DND-41 (cell line): ENCODE data around the gene SEMA3E.

ENCODE experiments used
- ATAC-seq: fragments of 200-7000 bp; cut with Tn5 transposase; 3 replicates; pipeline ENCODE4 v1.9.1; 2021; ENCODE audit warnings: low read depth; ENCODE audit not compliant: insufficient read depth
- DNase-seq: peaks from one replicate; pipeline ENCODE4 v3.0.0-alpha.2; 2020
- H2AFZ ChIP-seq: 2 replicates; pipeline ENCODE4 v1.6.0; 2012; ENCODE audit warnings: low read depth, low read length
- H3K27ac ChIP-seq: 2 replicates; pipeline ENCODE4 v1.5.1; 2012; ENCODE audit warnings: low read length, inconsistent platforms
- H3K27me3 ChIP-seq: fragments of 200-600 bp; sonication (generic); 2 replicates; pipeline ENCODE4 v1.6.0; 2012; ENCODE audit warnings: low read length, mild to moderate bottlenecking, inconsistent platforms; ENCODE audit not compliant: insufficient read depth, poor library complexity
- H3K36me3 ChIP-seq: 2 replicates; pipeline ENCODE4 v1.5.1; 2012; ENCODE audit warnings: low read length, inconsistent platforms; ENCODE audit not compliant: insufficient read depth
- H3K4me1 ChIP-seq: 2 replicates; pipeline ENCODE4 v1.5.1; 2012; ENCODE audit warnings: mild to moderate bottlenecking, low read length; ENCODE audit not compliant: insufficient read depth
- H3K4me2 ChIP-seq: 2 replicates; pipeline ENCODE4 v1.6.0; 2012; ENCODE audit warnings: mild to moderate bottlenecking, moderate library complexity, low read length, inconsistent platforms; ENCODE audit not compliant: insufficient read depth
- H3K4me3 ChIP-seq, 2 experiments: fragments of 200-600 bp in 1 of 2; shearing (Covaris generic) in 1 of 2; 2 replicates each; pipeline ENCODE4 v1.5.1; 2012 to 2016; ENCODE audit warnings: inconsistent platforms in 2 of 2, low read length in 2 of 2, mild to moderate bottlenecking in 2 of 2, low read depth in 1 of 2, moderate library complexity in 1 of 2
- H3K79me2 ChIP-seq: 2 replicates; pipeline ENCODE4 v1.6.0; 2012; ENCODE audit warnings: low read length, inconsistent platforms; ENCODE audit not compliant: insufficient read depth
- H3K9ac ChIP-seq: 2 replicates; pipeline ENCODE4 v1.6.0; 2012; ENCODE audit warnings: low read depth, mild to moderate bottlenecking, inconsistent platforms, low read length, moderate library complexity
- H3K9me3 ChIP-seq: 2 replicates; pipeline ENCODE4 v1.5.1; 2012; ENCODE audit warnings: low read length, moderate library complexity, mild to moderate bottlenecking, inconsistent platforms; ENCODE audit not compliant: insufficient read depth, severe bottlenecking
- H4K20me1 ChIP-seq: 2 replicates; pipeline ENCODE4 v1.6.0; 2012; ENCODE audit warnings: low read length; ENCODE audit not compliant: insufficient read depth
- CTCF ChIP-seq: IDR thresholded peaks from 2 replicates; pipeline ENCODE4 v1.5.1; 2012; ENCODE audit warnings: borderline replicate concordance, low read length, moderate library complexity, mild to moderate bottlenecking; ENCODE audit not compliant: poor library complexity, severe bottlenecking; ENCODE audit errors: extremely low read depth
- EZH2 ChIP-seq: IDR thresholded peaks from 3 replicates; pipeline ENCODE4 v1.6.1; 2012; ENCODE audit warnings: borderline replicate concordance, low read depth, mild to moderate bottlenecking, moderate library complexity, low read length, inconsistent platforms; ENCODE audit not compliant: severe bottlenecking

The SEMA3E gene

GRCh38 chr7:83415840-83416239, 233.1 kb downstream of the SEMA3E start:
- Histone ChIP-seq H3K27me3 (no peaks in the 10 kb centered on the region), H3K9ac (no peak overlapping the region), H3K4me3 (no peak overlapping the region), H3K36me3 (no peaks in the 10 kb centered on the region), H3K4me2 (no peak overlapping the region), H3K4me1 (no peaks in the 10 kb centered on the region), H3K9me3 (no peaks in the 10 kb centered on the region), H4K20me1 (no peaks in the 10 kb centered on the region), H2AFZ (no peak overlapping the region), H3K27ac (no peak overlapping the region), H3K79me2 (no peaks in the 10 kb centered on the region)
- no peak for ATAC-seq
- DNase-seq = no peak
- no peak for TF ChIP-seq EZH2
- TF ChIP-seq CTCF = no peak

- H2AFZ ChIP-seq = no peak overlapping the region
- no peak overlapping the region for H3K4me2 ChIP-seq
- no peaks in the 10 kb centered on the region for H3K36me3 ChIP-seq
- H3K79me2 ChIP-seq = no peaks in the 10 kb centered on the region
- no peak overlapping the region for H3K4me3 ChIP-seq
- H3K27ac ChIP-seq = no peak overlapping the region
- DNase-seq = no peak
- H3K9ac ChIP-seq = no peak overlapping the region
- no peak for ATAC-seq
- H3K4me1 ChIP-seq = no peaks in the 10 kb centered on the region
- TF ChIP-seq CTCF = no peak
- no peak for TF ChIP-seq EZH2
- H4K20me1 ChIP-seq = no peaks in the 10 kb centered on the region
- H3K27me3 ChIP-seq = no peaks in the 10 kb centered on the region
- no peaks in the 10 kb centered on the region for H3K9me3 ChIP-seq
These were observed 234.0 kb downstream of the SEMA3E start for GRCh38 chr7:83414947-83415346.

- H3K9ac ChIP-seq = no peak overlapping the region
- DNase-seq = no peak
- no peak for ATAC-seq
- no peaks in the 10 kb centered on the region for H3K9me3 ChIP-seq
- no peaks in the 10 kb centered on the region for H4K20me1 ChIP-seq
- no peaks in the 10 kb centered on the region for H3K27me3 ChIP-seq
- H3K4me3 ChIP-seq = no peak overlapping the region
- TF ChIP-seq EZH2 = no peak
- TF ChIP-seq CTCF = no peak
- H3K4me1 ChIP-seq = no peaks in the 10 kb centered on the region
- no peak overlapping the region for H3K4me2 ChIP-seq
- no peak overlapping the region for H3K27ac ChIP-seq
- H3K79me2 ChIP-seq = no peaks in the 10 kb centered on the region
- H2AFZ ChIP-seq = no peak overlapping the region
- H3K36me3 ChIP-seq = no peaks in the 10 kb centered on the region
These were observed 235.1 kb downstream of the SEMA3E start for GRCh38 chr7:83413831-83414230.

GRCh38 chr7:83413424-83413823, 235.5 kb downstream of the SEMA3E start:
- H3K36me3 ChIP-seq = no peaks in the 10 kb centered on the region
- H3K27ac ChIP-seq = no peak overlapping the region
- no peak overlapping the region for H2AFZ ChIP-seq
- DNase-seq (no peak), ATAC-seq (no peak)
- H4K20me1 ChIP-seq = no peaks in the 10 kb centered on the region
- H3K4me3 ChIP-seq = no peak overlapping the region
- H3K79me2 ChIP-seq = no peaks in the 10 kb centered on the region
- no peak for TF ChIP-seq EZH2
- no peak for TF ChIP-seq CTCF
- no peaks in the 10 kb centered on the region for H3K27me3 ChIP-seq
- H3K9me3 ChIP-seq = no peaks in the 10 kb centered on the region
- no peak overlapping the region for H3K4me2 ChIP-seq
- H3K9ac ChIP-seq = no peak overlapping the region
- H3K4me1 ChIP-seq = no peaks in the 10 kb centered on the region
